Neural progenitor cell (in vitro differentiated cells): ENCODE results near the gene ACP5. TPM values are rescaled to one million over a fixed set of nuclear protein-coding genes. Genes with fewer than 3 reads are reported as not detected.
A peak's percentile ranks its signal among the peaks of the same experiment; 100 is the strongest.

Experiments
- DNase-seq: peaks from one replicate; pipeline ENCODE4 v3.0.0-alpha.2; 2016; ENCODE audit warnings: low spot score
- H2AFZ ChIP-seq: fragments of 200-600 bp; sonication (generic); replicated peaks from 2 replicates; pipeline ENCODE4 v1.6.1; 2016; ENCODE audit warnings: antibody characterized with exemption
- H3F3A ChIP-seq: fragments of 200-600 bp; sonication (generic); 2 replicates; pipeline ENCODE4 v1.6.1; 2016; ENCODE audit warnings: antibody characterized with exemption, low read depth
- H3K27ac ChIP-seq: fragments of 200-600 bp; sonication (generic); 2 replicates; pipeline ENCODE4 v1.5.1; 2016; ENCODE audit warnings: mild to moderate bottlenecking
- H3K27me3 ChIP-seq: fragments of 200-600 bp; sonication (generic); 2 replicates; pipeline ENCODE4 v1.6.1; 2016; ENCODE audit warnings: mild to moderate bottlenecking, moderate library complexity
- H3K36me3 ChIP-seq: fragments of 200-600 bp; sonication (generic); 2 replicates; pipeline ENCODE4 v1.5.1; 2016
- H3K4me1 ChIP-seq: fragments of 200-600 bp; sonication (generic); 2 replicates; pipeline ENCODE4 v1.6.1; 2016; ENCODE audit warnings: mixed run types
- H3K4me2 ChIP-seq: fragments of 200-600 bp; sonication (generic); 2 replicates; pipeline ENCODE4 v1.6.1; 2016
- H3K4me3 ChIP-seq: fragments of 200-600 bp; sonication (generic); 2 replicates; pipeline ENCODE4 v1.5.1; 2016
- H3K79me2 ChIP-seq: fragments of 200-600 bp; sonication (generic); 2 replicates; pipeline ENCODE4 v1.6.1; 2016; ENCODE audit warnings: low read depth
- H3K9ac ChIP-seq: fragments of 200-600 bp; sonication (generic); 2 replicates; pipeline ENCODE4 v1.6.1; 2016
- H3K9me3 ChIP-seq: fragments of 200-600 bp; sonication (generic); 2 replicates; pipeline ENCODE4 v1.5.1; 2016; ENCODE audit warnings: low read depth
- H4K20me1 ChIP-seq: fragments of 200-600 bp; sonication (generic); 2 replicates; pipeline ENCODE4 v1.6.1; 2016; ENCODE audit warnings: low read depth
- H3K27ac Mint-ChIP-seq: 3 replicates; pipeline ENCODE4 v1.8.0; 2021; ENCODE audit warnings: mixed read lengths
- H3K27me3 Mint-ChIP-seq: 2 replicates; pipeline ENCODE4 v1.8.0; 2022; ENCODE audit warnings: low read depth, mild to moderate bottlenecking, inconsistent platforms, moderate library complexity, mixed read lengths; ENCODE audit not compliant: insufficient read depth
- H3K36me3 Mint-ChIP-seq: 3 replicates; pipeline ENCODE4 v1.8.0; 2021; ENCODE audit warnings: mixed read lengths
- H3K4me1 Mint-ChIP-seq: 3 replicates; pipeline ENCODE4 v1.8.0; 2021; ENCODE audit warnings: mixed read lengths
- H3K4me3 Mint-ChIP-seq: 3 replicates; pipeline ENCODE4 v1.8.0; 2021; ENCODE audit warnings: mild to moderate bottlenecking, moderate library complexity, mixed read lengths
- H3K9me3 Mint-ChIP-seq: 3 replicates; pipeline ENCODE4 v1.8.0; 2020; ENCODE audit warnings: mixed read lengths
- EZH2 ChIP-seq: fragments of 200-600 bp; sonication (generic); IDR thresholded peaks from 2 replicates; pipeline ENCODE4 v1.6.1; 2017; ENCODE audit warnings: antibody characterized with exemption, mild to moderate bottlenecking, moderate library complexity
- EZH2phosphoT487 ChIP-seq: fragments of 200-600 bp; sonication (generic); IDR thresholded peaks from 2 replicates; pipeline ENCODE4 v1.6.1; 2017; ENCODE audit warnings: antibody characterized with exemption
- total RNA-seq: library from RNA; depleted of rRNA; stranded (reverse); fragments of >200 nt; gene quantifications from 2 replicates; pipeline ENCODE4 v1.2.3, GENCODE V29; 2015; ENCODE audit warnings: low replicate concordance
- TF ChIP-seq, protein P1 (sequence below): fragments of 200-600 bp; sonication (generic); IDR thresholded peaks from 2 replicates; pipeline ENCODE4 v1.5.1; 2017; ENCODE audit warnings: antibody characterized with exemption, mild to moderate bottlenecking

Gene ACP5
- total RNA-seq, 1 donor from 2014 or later = 0.11 TPM

DNA sequence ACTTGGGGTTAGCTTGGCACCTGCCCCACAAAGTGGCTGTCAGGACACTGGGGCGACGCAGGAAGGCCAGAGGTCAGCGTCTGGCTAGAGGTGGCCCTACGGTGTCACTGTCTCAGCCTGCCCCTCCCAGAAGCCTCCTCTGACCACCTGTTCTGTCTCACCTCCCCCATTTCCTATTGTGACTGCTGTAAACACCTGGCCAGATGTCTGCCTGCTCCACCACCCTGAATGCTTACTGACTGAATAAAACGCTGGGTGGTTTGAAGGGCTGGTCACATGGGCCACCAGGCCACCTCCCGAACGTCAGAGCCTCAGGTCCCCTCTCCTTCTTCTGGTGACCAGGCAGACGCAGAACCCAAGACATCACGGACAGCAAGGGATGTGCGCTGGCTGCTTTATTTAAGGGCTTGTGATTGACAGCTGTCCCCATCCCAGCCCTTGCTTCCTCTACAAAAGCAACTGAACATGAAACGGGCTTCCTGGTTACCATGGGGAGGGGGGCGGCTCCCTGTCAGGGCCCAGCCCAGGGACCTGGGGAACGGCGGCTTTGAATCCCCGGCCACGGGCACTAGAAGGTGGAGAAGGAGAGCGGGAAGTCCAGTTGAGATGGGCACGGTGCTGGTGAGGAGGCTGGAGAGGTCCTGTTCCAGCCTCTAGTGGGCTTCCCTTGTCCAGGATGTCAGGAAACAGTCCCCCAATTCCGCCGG lies 24.6 kb downstream of the ACP5 start:
- no peak overlapping the region for H3K27ac Mint-ChIP-seq

GRCh38 chr19:11551603-11552235 lies 25.7 kb downstream of the ACP5 start:
- peak; percentile 47 for DNase-seq
- H3K9me3 Mint-ChIP-seq = no peaks in the 10 kb centered on the region
- no peak overlapping the region for H3K4me3 ChIP-seq

More for the DNA sequence above, 24.6 kb downstream of the ACP5 start:
- TF ChIP-seq EZH2phosphoT487 = no peak
- no peak for DNase-seq
- Mint-ChIP-seq H3K4me3 (no peak overlapping the region), H3K36me3 (peaks cover 11% of the 10 kb centered on the region), H3K27me3 (peaks cover 2% of the 10 kb centered on the region), H3K9me3 (no peaks in the 10 kb centered on the region), H3K4me1 (peaks cover 6% of the 10 kb centered on the region)
- H2AFZ ChIP-seq = no peak overlapping the region
- no peaks in the 10 kb centered on the region for H3K9me3 ChIP-seq
- no peak overlapping the region for H3K9ac ChIP-seq
- peaks cover under 1% of the 10 kb centered on the region for H3K4me1 ChIP-seq
- no peaks in the 10 kb centered on the region for H3K27me3 ChIP-seq
- H3K4me2 ChIP-seq = no peak overlapping the region
- H4K20me1 ChIP-seq = peaks cover 12% of the 10 kb centered on the region
- no peak overlapping the region for H3K4me3 ChIP-seq
- H3F3A ChIP-seq = no peaks in the 10 kb centered on the region
- no peaks in the 10 kb centered on the region for H3K36me3 ChIP-seq
- H3K27ac ChIP-seq = no peak overlapping the region
- H3K79me2 ChIP-seq = peaks cover 29% of the 10 kb centered on the region

DNA sequence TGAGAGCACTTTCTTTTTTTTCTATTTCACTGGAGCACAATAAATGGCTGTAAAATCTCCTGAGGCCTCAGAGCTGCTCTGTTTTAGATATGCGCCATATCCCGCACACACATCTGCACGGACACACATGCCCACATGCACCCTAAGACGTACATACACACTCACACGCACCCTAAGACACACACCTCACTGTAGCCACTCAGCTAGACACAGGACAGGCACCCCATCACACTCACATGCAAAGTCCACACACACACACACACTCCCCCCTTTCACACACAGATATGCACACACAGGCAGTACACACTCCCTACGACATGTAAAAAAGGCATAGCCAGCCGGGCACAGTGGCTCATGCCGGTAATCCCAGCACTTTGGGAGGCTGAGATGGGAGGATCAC lies 27.2 kb downstream of the ACP5 start:
- no peak overlapping the region for H3K4me3 Mint-ChIP-seq
- peaks cover 3% of the 10 kb centered on the region for H3K79me2 ChIP-seq
- peaks cover 5% of the 10 kb centered on the region for H3K36me3 Mint-ChIP-seq
- H3K27me3 Mint-ChIP-seq = peaks cover 4% of the 10 kb centered on the region
- H3K4me3 ChIP-seq = no peak overlapping the region
- H3K9me3 ChIP-seq = no peaks in the 10 kb centered on the region
- no peak for DNase-seq
- H3K4me1 Mint-ChIP-seq = peaks cover 5% of the 10 kb centered on the region
- H3F3A ChIP-seq = no peaks in the 10 kb centered on the region
- no peaks in the 10 kb centered on the region for H4K20me1 ChIP-seq
- H3K27ac Mint-ChIP-seq = peak overlapping the region; percentile 30
- H3K36me3 ChIP-seq = no peaks in the 10 kb centered on the region
- H3K4me2 ChIP-seq = no peak overlapping the region
- no peaks in the 10 kb centered on the region for H3K4me1 ChIP-seq
- TF ChIP-seq, protein P1, sequence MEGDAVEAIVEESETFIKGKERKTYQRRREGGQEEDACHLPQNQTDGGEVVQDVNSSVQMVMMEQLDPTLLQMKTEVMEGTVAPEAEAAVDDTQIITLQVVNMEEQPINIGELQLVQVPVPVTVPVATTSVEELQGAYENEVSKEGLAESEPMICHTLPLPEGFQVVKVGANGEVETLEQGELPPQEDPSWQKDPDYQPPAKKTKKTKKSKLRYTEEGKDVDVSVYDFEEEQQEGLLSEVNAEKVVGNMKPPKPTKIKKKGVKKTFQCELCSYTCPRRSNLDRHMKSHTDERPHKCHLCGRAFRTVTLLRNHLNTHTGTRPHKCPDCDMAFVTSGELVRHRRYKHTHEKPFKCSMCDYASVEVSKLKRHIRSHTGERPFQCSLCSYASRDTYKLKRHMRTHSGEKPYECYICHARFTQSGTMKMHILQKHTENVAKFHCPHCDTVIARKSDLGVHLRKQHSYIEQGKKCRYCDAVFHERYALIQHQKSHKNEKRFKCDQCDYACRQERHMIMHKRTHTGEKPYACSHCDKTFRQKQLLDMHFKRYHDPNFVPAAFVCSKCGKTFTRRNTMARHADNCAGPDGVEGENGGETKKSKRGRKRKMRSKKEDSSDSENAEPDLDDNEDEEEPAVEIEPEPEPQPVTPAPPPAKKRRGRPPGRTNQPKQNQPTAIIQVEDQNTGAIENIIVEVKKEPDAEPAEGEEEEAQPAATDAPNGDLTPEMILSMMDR = no peak
- no peak for TF ChIP-seq EZH2
- TF ChIP-seq EZH2phosphoT487 = no peak
- no peaks in the 10 kb centered on the region for H3K9me3 Mint-ChIP-seq
- H3K27ac ChIP-seq = no peak overlapping the region
- H3K9ac ChIP-seq = no peak overlapping the region
- no peaks in the 10 kb centered on the region for H3K27me3 ChIP-seq
- no peak overlapping the region for H2AFZ ChIP-seq

More at GRCh38 chr19:11551603-11552235, 25.7 kb downstream of the ACP5 start:
- Histone ChIP-seq H3K9me3 (no peaks in the 10 kb centered on the region), H3K4me2 (no peak overlapping the region), H4K20me1 (peaks cover 3% of the 10 kb centered on the region), H3K9ac (no peak overlapping the region), H3F3A (no peaks in the 10 kb centered on the region), H3K27ac (no peak overlapping the region), H3K4me1 (no peaks in the 10 kb centered on the region), H3K79me2 (peaks cover 18% of the 10 kb centered on the region), H3K27me3 (no peaks in the 10 kb centered on the region), H2AFZ (no peak overlapping the region), H3K36me3 (no peaks in the 10 kb centered on the region)
- H3K36me3 Mint-ChIP-seq = peaks cover 8% of the 10 kb centered on the region
- H3K27ac Mint-ChIP-seq = no peak overlapping the region
- no peak overlapping the region for H3K4me3 Mint-ChIP-seq
- peaks cover under 1% of the 10 kb centered on the region for H3K4me1 Mint-ChIP-seq
- H3K27me3 Mint-ChIP-seq = peaks cover 2% of the 10 kb centered on the region
- TF ChIP-seq EZH2 (no peak), EZH2phosphoT487 (no peak)
- TF ChIP-seq, protein P1 = peak; percentile 56
